Activated CD8-positive, alpha-beta T cell treated with anti-CD3 and anti-CD28 coated beads for 36 hours (primary cell): ENCODE data around the gene RAB26. TPM values are rescaled to one million over a fixed set of nuclear protein-coding genes. Genes with fewer than 3 reads are reported as not detected.

Experiments used
- ATAC-seq: fragments of 200-7000 bp; cut with Tn5 transposase; one replicate; pipeline ENCODE4 v1.10.0; 2021; ENCODE audit warnings: mild to moderate bottlenecking, moderate library complexity
- CTCF ChIA-PET: fragments of 350-600 bp; sonication (Branson Sonifier 250); formaldehyde crosslinking; loops from one replicate; lab custom pipeline; 2021; ENCODE audit warnings: antibody characterized with exemption; lab: Charles Lee
- POLR2A ChIA-PET: fragments of 350-600 bp; sonication (Branson Sonifier 250); formaldehyde crosslinking; loops from one replicate; lab custom pipeline; 2021; ENCODE audit warnings: antibody characterized with exemption; lab: Charles Lee
- DNase-seq: peaks from one replicate; pipeline ENCODE4 v3.0.0-alpha.2; 2020
- H3K27ac Mint-ChIP-seq: one replicate; pipeline ENCODE4 v1.8.0; 2021; ENCODE audit warnings: mild to moderate bottlenecking, mixed read lengths
- H3K27me3 Mint-ChIP-seq: one replicate; pipeline ENCODE4 v1.8.0; 2021; ENCODE audit warnings: mixed read lengths
- H3K36me3 Mint-ChIP-seq: one replicate; pipeline ENCODE4 v1.8.0; 2021; ENCODE audit warnings: low read depth, mixed read lengths
- H3K4me1 Mint-ChIP-seq: one replicate; pipeline ENCODE4 v1.8.0; 2021; ENCODE audit warnings: low read depth, mixed read lengths
- H3K4me3 Mint-ChIP-seq: one replicate; pipeline ENCODE4 v1.8.0; 2021; ENCODE audit warnings: mild to moderate bottlenecking, moderate library complexity, mixed read lengths
- H3K9me3 Mint-ChIP-seq: one replicate; pipeline ENCODE4 v1.8.0; 2021; ENCODE audit warnings: mixed read lengths
- CTCF ChIP-seq: fragments of 200-600 bp; IDR thresholded peaks from one replicate; pipeline ENCODE4 v1.8.0; 2022; ENCODE audit warnings: antibody characterized with exemption, mild to moderate bottlenecking
- intact Hi-C: fragments of 100-400 bp; cut with micrococcal nuclease; formaldehyde crosslinking; loops from one replicate; pipeline ENCODE4 v1.10.0; 2022
- total RNA-seq, 2 experiments: library from RNA; stranded (reverse); gene quantifications; one replicate each; pipeline ENCODE4 v1.2.3, GENCODE V29; 2021

The RAB26 gene
- total RNA-seq, 2 experiments from 2014 or later = 0.34 to 0.49 TPM

GRCh38 chr16:2180461-2180860, 32.0 kb downstream of the RAB26 start:
- H3K36me3 Mint-ChIP-seq = peaks cover 11% of the 10 kb centered on the region
- CTCF ChIA-PET = no interaction called here
- no peaks in the 10 kb centered on the region for H3K27me3 Mint-ChIP-seq
- DNase-seq (no peak), ATAC-seq (no peak)
- no peaks in the 10 kb centered on the region for H3K4me1 Mint-ChIP-seq
- intact Hi-C loops = no loop called here
- no peak overlapping the region for H3K27ac Mint-ChIP-seq
- TF ChIP-seq CTCF = no peak
- H3K9me3 Mint-ChIP-seq = no peaks in the 10 kb centered on the region
- POLR2A ChIA-PET = interaction anchor here (0.8 to 1.2 kb wide), 2 partner anchors 10 to 25 kb away, joined by 3 to 4 read pairs; partner anchors contain the start of gene TRAF7
- no peak overlapping the region for H3K4me3 Mint-ChIP-seq

- Mint-ChIP-seq H3K36me3 (peaks cover 6% of the 10 kb centered on the region), H3K27ac (no peak overlapping the region), H3K4me1 (no peaks in the 10 kb centered on the region), H3K4me3 (no peak overlapping the region), H3K9me3 (no peaks in the 10 kb centered on the region), H3K27me3 (no peaks in the 10 kb centered on the region)
- intact Hi-C loops = no loop called here
- CTCF ChIA-PET = no interaction called here
- ATAC-seq (no peak), DNase-seq (no peak)
- no peak for TF ChIP-seq CTCF
- POLR2A ChIA-PET = interaction anchor here (0.7 to 1.4 kb wide), 4 partner anchors 10 to 219 kb away, joined by 3 to 4 read pairs (median 3); partner anchors contain the start of gene TRAF7
These were observed 32.8 kb downstream of the RAB26 start for GRCh38 chr16:2180962-2181923.

- H3K4me1 Mint-ChIP-seq = no peaks in the 10 kb centered on the region
- DNase-seq (no peak), ATAC-seq (no peak)
- TF ChIP-seq CTCF = no peak
- H3K27me3 Mint-ChIP-seq = no peaks in the 10 kb centered on the region
- peaks cover 4% of the 10 kb centered on the region for H3K36me3 Mint-ChIP-seq
- intact Hi-C loops = no loop called here
- no peaks in the 10 kb centered on the region for H3K9me3 Mint-ChIP-seq
- no peak overlapping the region for H3K4me3 Mint-ChIP-seq
- POLR2A ChIA-PET = interaction anchor here (0.7 to 1.5 kb wide), 5 partner anchors 10 to 220 kb away, joined by 3 to 4 read pairs (median 3); partner anchors contain the start of gene TRAF7
- no peak overlapping the region for H3K27ac Mint-ChIP-seq
- CTCF ChIA-PET = no interaction called here
These were observed 33.5 kb downstream of the RAB26 start for GRCh38 chr16:2181952-2182351.

- POLR2A ChIA-PET = interaction anchor here (1.5 kb wide), 1 partner anchor 29 kb away, joined by 4 read pairs; the partner anchor contains the start of gene TRAF7
- CTCF ChIA-PET = interaction anchor here (0.7 kb wide), 1 partner anchor 11 kb away, joined by 3 read pairs; no protein-coding TSS in a partner anchor
- H3K36me3 Mint-ChIP-seq = no peaks in the 10 kb centered on the region
These were observed 35.2 kb downstream of the RAB26 start for GRCh38 chr16:2183671-2184070.

More at GRCh38 chr16:2183671-2184070, 35.2 kb downstream of the RAB26 start:
- DNase-seq (no peak), ATAC-seq (no peak)
- no peak for TF ChIP-seq CTCF
- Mint-ChIP-seq H3K9me3 (no peaks in the 10 kb centered on the region), H3K4me1 (no peaks in the 10 kb centered on the region), H3K4me3 (no peak overlapping the region), H3K27ac (no peak overlapping the region), H3K27me3 (no peaks in the 10 kb centered on the region)
- intact Hi-C loops = no loop called here
